GM19455 (cell line): ENCODE measurements around the gene CDC42BPG.

ENCODE experiments used
- ATAC-seq: cut with Tn5 transposase; IDR thresholded peaks from one replicate; pipeline ENCODE4 v1.9.1; 2021; ENCODE audit not compliant: unreplicated experiment

CDC42BPG gene

GRCh38 chr11:64867748-64868462 is 23.5 kb upstream of the CDC42BPG start:
- no peak for ATAC-seq

DNA sequence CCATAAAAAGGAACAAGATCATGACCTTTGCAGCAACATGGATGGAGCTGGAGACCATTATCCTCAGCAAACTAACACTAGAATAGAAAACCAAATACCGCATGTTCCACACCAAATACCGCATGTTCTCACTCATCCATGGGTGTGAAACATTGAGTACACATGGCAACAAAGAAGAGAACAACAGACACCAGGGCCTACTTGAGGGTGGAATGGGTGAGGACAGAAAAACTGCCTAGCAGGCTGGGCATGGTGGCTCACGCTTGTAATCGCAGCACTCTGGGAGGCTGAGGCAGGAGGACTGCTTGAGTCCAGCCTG is 21.7 kb upstream of the CDC42BPG start:
- no peak for ATAC-seq

- ATAC-seq = no peak
These were observed 21.1 kb upstream of the CDC42BPG start for GRCh38 chr11:64865286-64866172.

- ATAC-seq = no peak
These were observed 20.2 kb upstream of the CDC42BPG start for GRCh38 chr11:64864473-64865285.

GRCh38 chr11:64864135-64864472 is 19.7 kb upstream of the CDC42BPG start:
- no peak for ATAC-seq

GRCh38 chr11:64863391-64864060 is 19.1 kb upstream of the CDC42BPG start:
- ATAC-seq = no peak

DNA sequence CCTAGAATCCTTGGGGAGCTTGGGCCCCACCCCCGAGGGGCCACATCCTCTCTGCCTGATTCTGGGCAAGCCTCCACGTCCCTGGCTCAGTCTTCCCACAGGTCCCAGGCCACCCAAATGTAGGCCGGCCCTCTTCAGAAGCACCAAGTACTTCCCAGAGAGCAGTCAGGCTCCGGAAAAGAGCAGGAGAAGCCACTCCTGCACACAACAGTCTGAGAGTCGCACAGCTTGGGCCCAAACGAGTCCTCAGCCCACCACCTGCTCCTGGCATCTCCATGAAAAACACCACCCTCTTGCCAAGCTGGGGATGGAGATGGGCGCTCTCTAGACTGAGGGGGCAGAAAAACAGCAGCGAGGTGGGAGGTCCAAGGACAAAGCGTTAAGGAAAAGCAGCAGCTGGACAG is 18.5 kb upstream of the CDC42BPG start:
- no peak for ATAC-seq

- no peak for ATAC-seq
These were observed 16.9 kb upstream of the CDC42BPG start for GRCh38 chr11:64861227-64861975.

GRCh38 chr11:64859542-64860414 is 15.3 kb upstream of the CDC42BPG start:
- ATAC-seq = peak; percentile 73

DNA sequence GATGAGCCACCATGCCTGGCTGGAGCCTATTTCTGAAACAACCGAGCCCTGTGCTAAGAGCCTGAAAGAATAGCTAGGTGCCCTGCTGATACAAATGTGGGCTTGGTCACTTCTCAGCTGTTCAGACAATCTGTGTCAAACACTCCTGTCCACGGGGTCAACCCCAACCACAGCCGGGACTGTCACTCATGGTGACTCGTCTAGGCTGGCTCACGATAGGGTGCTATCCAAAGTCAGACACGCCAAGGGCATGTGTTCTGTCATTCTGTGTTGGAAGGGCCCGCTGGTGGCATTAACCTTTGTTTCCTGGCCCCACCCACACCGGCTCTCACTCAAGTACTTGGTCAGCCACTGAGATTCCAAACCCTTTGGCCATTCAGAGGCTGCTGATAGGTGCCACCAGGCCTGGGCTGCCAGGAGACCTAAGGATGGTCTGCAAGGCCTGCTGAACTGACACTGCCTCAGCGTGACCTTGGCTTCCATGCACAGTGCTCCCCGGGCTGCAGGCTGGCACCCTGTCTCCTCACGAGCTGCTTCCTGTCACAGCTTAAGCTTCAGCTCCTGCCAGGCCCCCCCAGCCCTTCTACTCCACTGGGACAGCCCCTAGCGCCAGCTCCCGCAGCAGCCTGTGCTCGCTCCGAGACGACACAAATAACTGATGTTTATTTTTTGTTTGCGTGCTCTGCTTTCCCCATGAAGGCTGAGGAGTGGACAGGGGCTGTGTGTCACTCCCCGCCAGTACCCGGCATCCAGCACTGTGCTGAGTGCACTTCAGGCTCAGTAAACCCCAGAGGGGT is 14.2 kb upstream of the CDC42BPG start:
- no peak for ATAC-seq

GRCh38 chr11:64857485-64857884 is 13.0 kb upstream of the CDC42BPG start:
- no peak for ATAC-seq

DNA sequence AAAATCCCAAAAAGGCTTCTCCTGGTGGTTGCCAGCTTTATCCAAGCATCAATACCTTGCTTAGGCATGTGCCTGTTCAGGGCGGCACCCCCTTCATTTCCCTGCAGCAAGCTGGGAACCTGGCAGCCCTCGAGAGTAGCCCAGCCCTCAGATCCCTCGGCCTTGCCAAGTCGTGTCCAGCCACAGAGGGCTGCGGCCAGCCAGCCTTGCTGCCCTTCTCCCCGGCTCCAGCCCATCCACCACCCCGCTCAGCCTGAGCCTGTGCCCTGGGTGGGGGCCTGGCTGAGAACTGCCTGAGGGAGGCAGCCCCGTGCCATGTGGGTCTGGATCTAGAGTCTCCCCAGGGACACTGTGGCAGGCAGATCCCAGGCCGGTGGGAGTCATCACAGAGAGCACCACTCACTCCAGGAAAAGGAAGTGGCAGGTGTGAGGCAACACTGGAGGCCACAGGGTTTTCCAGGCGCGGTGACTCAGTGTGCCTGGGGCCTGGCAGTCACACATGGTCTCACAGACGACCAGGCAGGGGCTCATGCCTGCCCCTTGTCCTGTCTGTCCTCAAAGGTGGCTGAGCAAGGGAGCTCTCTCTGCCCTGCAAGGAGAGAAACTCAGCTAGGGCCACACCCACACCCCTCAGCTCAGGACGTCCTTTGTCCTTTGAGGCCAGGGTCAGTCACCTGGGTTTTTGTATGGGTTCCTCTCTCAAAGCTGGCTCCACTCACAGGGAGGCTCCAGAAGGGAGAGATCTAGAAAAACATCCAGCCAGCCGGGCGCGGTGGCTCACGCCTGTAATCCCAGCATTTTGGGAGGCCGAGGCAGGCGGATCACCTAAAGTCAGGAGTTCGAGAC is 12.2 kb upstream of the CDC42BPG start:
- no peak for ATAC-seq

DNA sequence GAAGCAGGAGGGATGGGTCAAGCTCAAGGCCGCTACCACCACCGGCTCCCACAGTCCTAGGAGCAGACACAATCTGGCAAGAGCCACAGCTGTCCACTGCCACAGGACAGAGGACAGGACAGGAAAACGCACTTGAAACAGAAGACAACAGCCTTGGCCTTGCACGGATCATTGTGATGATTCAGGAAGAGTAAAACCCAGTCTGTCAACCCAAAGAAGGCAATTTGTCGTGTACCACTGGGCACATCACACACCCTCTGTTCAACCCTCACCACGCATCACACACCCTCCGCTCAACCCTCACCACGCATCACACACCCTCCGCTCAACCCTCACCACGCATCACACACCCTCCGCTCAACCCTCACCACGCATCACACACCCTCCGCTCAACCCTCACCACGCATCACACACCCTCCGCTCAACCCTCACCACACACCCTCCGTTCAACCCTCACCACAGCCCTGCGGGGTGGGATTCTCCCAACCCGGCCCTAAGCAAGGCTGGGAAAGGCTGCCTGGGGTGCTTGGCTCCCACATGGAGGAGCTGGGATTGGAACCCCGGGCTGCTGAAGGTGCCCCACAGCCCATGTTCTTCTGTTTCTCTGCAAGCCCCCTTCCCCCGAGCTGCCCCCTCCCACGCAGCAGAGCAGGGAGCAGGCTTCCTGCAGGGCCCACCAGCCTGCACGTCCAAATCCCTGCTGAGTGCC is 11.3 kb upstream of the CDC42BPG start:
- ATAC-seq = no peak

DNA sequence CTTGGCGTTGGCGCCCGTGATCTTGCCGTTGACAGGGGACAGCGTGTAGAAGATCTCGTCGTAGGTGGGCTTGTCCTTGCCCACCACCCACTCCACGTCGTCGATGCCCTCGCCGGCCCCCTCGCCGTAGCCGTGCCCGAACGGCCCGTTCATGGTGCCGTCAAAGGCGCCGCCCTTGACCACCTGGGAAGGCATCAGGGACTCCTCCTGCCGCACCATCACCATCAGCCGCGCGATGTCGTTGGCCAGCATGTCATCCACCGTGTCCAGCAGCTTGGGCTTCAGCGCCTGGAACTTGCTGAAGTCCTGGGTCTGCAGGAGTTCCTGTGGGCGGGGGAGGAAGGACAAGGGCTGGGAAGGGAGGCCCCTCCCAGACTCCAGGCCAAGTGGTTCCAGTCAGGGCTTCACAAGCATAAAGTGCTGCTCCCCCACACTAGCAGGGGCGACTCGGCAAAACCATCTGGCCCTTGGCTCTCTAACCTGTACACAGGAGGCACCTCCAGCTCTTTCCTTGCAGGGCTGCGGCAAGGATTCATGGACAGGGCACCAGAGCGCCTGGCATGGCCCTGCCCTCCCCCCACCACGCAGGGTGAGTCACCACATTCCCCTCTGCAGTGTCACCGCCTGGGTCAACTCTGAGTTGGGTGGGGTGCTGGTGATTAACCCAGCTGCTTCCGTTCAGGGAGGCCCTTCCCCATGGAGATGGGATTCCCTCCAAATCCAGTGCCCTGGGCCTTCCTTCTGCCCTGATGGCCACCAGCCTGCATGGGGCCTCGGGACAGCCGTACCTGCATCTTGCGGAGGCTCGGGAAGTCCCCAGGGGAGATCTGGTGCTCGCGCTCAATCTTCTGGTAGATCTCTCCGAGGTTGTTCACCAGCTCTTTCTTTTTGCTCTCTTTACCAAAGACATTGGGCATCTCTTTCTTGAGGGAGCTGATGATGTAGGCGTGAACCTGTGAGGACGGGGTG is 10.4 kb upstream of the CDC42BPG start:
- no peak for ATAC-seq

GRCh38 chr11:64854157-64854533 is 9.7 kb upstream of the CDC42BPG start:
- no peak for ATAC-seq

GRCh38 chr11:64853709-64854108 is 9.3 kb upstream of the CDC42BPG start:
- ATAC-seq = no peak
